Endometrium (tissue), 2 donors: ENCODE data around the gene CEBPE.

Experiments used
- FAIRE-seq: peaks from 2 replicates; lab custom pipeline; 2012; peaks lifted over from hg19 to GRCh38; lab: Jason Lieb, UNC
- donor health status: control.
- donor health status: control.

CEBPE gene

GRCh38 chr14:23101986-23102625 lies 16.9 kb downstream of the CEBPE start:
- no peak for FAIRE-seq

GRCh38 chr14:23101213-23101970 lies 17.7 kb downstream of the CEBPE start:
- no peak for FAIRE-seq

- FAIRE-seq, result no peak
These were observed 19.7 kb downstream of the CEBPE start for GRCh38 chr14:23099212-23099861.

- FAIRE-seq, result no peak
These were observed 21.3 kb downstream of the CEBPE start for GRCh38 chr14:23097786-23098185.

GRCh38 chr14:23095196-23096108 lies 23.6 kb downstream of the CEBPE start, which contains the start of gene C14orf119:
Gene C14orf119, plus strand, starts transcription at chr14:23095505. Its CDS starts 2,154 bp downstream, at chr14:23097659.
- FAIRE-seq, result peak; percentile 99

- no peak for FAIRE-seq
These were observed 24.3 kb downstream of the CEBPE start, which contains the start of gene ACIN1 for GRCh38 chr14:23094666-23095195. Gene ACIN1, minus strand, starts transcription at chr14:23095136. Its CDS starts 24 bp downstream, at chr14:23095112.

GRCh38 chr14:23093991-23094665 lies 24.9 kb downstream of the CEBPE start:
- FAIRE-seq, result no peak

- no peak for FAIRE-seq
These were observed 25.5 kb downstream of the CEBPE start for GRCh38 chr14:23093526-23093925.

GRCh38 chr14:23093104-23093503 lies 26.0 kb downstream of the CEBPE start:
- no peak for FAIRE-seq

- no peak for FAIRE-seq
These were observed 27.5 kb downstream of the CEBPE start for GRCh38 chr14:23091294-23092225.

GRCh38 chr14:23090254-23090636 lies 28.8 kb downstream of the CEBPE start:
- no peak for FAIRE-seq

- no peak for FAIRE-seq
These were observed 29.4 kb downstream of the CEBPE start for GRCh38 chr14:23089498-23090253.

- no peak for FAIRE-seq
These were observed 32.5 kb downstream of the CEBPE start for GRCh38 chr14:23086565-23086964.

GRCh38 chr14:23085458-23085857 lies 33.6 kb downstream of the CEBPE start:
- no peak for FAIRE-seq

- no peak for FAIRE-seq
These were observed 38.6 kb downstream of the CEBPE start for GRCh38 chr14:23080474-23080873.

- no peak for FAIRE-seq
These were observed 39.3 kb downstream of the CEBPE start for GRCh38 chr14:23079716-23080115.

GRCh38 chr14:23078692-23079116 lies 40.4 kb downstream of the CEBPE start:
- no peak for FAIRE-seq

- FAIRE-seq, result no peak
These were observed 41.1 kb downstream of the CEBPE start for GRCh38 chr14:23077962-23078361.

- FAIRE-seq, result no peak
These were observed 42.2 kb downstream of the CEBPE start for GRCh38 chr14:23076785-23077408.
